ENCODE data around the gene LRRFIP1.
"Not testable (repeated sequence)": the region's sequence is repeated elsewhere in the genome, so short reads cannot be mapped to it uniquely, and the experiment has no call there.

LRRFIP1 gene

DNA sequence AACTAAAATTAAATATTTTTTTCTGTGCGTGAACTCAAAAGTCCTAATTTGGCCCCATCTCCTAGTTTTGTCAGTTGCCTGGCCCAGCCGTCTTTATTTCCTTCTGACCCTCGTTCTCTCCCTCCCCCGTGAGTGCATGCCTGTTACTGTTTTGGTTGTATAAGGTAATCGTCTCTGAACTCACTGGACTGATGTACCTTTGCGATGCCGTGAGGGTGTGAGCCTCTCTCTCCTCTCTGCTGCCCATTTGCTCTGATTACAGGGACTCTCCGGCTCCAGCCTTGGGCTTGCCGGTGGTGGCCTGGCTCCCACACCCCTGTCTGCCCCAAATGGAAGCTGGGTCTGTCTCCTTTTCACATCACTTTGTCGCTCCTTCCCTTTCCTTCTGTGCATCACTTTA lies 104.7 kb downstream of the LRRFIP1 start:
- no peak for DNase-seq

DNA sequence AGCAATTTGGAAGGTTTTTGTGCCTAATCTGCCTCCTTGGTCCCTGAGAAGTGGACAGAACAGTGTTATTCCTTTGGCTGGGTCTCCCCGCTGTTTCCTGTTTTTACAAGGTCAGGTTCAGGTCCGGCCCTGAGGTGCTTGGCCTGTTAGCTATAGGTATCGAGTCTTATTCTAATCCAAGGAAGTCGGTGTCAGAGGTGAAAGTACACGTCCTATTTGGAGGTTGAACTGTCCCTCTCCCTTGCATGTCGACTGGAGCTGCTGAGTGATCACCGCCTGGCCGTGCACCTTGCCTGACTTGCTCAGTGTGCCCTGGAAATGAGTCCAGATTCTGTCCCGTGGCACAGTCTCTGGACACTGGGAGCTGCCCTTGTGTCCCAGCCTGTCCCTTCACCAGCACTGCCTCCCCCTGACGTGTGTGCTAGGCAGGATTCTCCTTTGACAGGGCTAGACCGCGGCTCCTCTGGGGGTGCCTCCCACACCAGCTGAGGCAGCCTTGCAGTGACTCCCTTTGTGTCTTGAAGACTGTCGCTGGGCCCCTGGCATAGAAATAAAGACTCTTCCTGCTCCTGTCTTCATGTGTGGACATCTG lies 105.5 kb downstream of the LRRFIP1 start:
- DNase-seq = no peak

DNA sequence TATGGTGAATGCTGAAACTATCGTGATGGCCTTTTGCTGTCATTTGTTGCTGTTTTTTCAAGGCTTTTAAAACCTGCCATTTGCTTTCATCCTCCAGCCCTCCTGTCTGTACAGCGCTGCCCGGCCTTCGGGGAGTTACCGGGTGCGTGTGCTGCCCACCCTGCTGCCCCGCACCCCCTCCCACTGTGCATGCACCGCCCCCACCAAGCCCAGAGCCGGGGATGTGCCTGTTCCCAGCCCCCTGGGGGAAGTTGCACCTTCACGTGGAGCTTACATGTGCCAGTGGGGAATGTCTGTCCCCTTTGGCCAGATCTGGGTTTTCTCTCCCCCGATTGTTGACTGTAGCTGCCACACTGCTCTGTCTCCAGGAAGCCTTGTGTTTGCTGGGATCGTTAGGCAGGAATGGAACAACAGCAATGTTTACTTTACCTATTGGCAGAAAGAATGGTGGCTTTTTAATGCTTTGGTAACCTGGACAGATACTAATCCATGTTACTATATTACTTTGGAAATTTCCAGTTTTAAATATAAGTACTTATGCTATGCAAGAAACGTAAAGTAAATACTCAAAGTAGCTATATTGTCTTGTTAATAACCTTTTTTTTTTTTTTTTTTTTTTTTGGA lies 106.4 kb downstream of the LRRFIP1 start:
- no peak for DNase-seq

DNA sequence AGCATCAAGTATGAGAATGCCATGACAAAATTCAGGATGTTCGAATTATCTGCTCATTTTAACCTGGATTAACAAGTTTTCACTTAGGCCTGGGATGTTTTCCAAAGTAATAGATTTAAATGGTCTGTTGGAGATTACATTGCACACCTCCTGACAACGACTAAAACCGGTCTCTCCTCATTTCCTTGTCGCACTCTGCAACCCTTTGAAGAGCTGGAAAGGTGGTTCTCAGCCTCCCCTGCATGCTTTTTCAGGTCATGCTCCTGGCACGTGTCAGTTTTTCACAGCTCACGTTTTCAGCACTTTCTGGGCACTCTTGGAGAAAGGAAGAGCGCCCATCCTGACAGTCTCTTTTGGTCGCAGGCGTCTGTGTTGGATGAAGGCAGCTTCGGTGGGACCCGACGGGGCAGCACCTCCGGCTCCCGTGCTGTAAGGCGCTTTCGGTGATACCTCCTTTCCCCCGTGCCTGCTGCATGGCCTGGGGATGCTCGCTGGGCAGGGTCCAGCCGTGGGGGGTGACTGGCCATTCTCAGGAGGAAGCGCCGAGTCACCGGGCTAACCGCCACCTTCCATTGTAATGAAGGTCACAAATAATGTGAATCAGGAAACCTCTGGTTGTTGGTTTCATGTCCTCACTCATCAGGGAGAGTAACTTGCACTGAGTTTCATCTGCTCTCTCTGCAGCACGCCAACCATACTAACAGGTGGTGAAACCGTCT lies 107.7 kb downstream of the LRRFIP1 start:
- DNase-seq = no peak

DNA sequence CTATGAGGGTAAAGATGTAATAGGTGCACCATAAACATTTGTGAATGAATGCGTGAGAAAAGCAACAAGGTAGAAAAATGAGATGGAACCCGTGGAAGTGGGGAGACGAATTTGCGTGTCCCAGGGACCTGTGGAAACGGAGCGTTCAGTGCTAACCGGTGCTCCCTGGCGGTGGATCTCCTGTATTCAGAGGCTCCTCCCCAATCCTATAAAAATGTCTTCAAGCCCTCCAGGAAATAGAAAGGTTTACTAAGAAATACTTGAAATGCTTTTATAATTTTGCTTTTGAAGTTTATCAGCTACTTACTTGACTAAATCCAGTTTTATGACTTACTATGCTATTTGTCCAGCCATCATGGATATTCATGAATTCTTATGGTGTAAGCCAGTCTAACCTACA lies 108.4 kb downstream of the LRRFIP1 start:
- DNase-seq = no peak

DNA sequence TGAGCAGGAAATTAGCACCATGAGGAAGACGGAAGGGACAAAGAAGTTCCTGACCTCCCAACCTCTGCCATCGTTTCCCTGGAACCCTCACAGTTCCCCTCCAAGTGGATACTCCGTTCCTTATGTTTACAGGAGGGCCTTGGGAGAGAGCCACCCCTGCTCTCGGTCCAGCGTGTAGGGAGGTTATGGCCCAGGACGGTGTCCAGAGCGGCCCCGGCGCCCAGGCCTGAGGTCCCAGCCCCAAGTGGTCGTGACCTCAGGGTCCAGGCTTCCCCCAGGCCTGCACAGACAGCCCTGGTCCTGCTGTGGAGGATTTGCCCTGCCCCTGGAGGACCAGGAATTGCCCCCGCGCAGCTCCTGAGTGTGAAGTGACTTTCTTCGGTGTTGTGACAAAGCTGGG lies 109.4 kb downstream of the LRRFIP1 start:
- no peak for DNase-seq

DNA sequence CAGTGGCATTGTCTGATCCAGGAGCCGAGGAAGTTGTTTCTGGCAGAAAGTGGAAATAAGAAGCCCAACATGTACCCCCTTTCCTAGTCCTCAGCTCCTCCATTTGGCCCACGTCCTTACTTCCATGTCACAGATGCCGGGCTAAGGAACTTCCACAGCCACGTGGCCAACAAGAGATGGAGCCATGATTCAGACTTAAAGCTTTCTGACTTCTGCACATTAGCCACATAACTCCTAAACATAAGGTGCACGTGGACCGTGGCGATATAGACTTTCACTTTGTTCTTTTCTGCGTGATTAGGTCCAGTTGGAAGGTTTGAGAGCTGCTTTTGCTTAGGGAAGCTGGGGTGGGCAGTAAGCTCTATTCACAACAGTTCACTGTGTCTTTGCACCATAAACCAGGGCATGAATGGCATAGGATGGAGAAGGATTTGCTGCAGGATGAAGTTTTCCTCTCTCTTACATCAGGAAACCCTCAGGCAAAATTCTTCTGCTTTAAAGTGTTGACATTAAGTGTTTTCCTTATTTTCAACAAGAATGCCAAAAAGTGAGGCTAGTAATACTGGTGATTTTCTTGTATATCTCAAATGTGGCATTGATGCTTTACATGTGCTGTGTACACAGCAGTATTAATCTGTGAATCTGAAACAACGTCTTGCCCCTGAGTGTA lies 109.9 kb downstream of the LRRFIP1 start:
- DNase-seq = no peak

DNA sequence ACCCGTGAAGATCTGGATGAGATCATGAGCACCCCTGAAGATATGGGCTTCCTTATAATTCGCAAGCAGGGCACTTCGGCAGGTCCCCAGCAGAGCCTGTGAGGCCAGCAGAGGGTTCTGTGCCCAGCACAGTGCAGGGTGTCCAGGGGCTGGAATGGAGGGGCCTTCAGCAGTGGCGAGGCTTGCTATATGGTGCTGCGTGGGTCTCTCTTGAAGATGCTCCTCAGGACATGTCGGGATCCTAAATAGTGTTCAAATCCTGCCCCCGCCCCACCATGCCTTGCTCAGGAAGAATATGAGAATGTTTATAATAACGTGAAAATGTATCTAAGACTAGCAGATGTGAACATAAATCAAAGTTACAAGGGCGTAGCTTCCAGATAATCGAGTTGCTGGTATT lies 110.9 kb downstream of the LRRFIP1 start:
- no peak for DNase-seq

DNA sequence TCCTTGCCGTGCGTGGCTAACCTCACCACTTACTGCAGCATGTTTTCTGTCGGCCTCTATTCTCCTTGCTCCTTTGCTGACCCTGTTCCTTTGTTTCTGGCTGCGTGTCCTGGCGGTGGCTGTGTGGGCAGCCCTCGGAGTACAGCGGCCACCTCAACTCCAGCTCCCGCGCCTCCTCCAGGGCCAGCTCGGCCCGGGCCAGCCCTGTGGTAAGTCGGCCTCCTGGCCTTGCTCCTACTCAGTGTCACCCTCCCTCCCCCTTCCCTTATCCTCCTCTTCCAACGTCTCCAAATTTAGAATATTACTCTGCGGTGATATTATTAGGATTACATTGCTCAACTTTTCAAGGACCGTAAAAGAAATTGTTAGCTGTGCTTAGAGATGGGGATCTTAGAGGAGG lies 111.7 kb downstream of the LRRFIP1 start:
- DNase-seq = no peak

DNA sequence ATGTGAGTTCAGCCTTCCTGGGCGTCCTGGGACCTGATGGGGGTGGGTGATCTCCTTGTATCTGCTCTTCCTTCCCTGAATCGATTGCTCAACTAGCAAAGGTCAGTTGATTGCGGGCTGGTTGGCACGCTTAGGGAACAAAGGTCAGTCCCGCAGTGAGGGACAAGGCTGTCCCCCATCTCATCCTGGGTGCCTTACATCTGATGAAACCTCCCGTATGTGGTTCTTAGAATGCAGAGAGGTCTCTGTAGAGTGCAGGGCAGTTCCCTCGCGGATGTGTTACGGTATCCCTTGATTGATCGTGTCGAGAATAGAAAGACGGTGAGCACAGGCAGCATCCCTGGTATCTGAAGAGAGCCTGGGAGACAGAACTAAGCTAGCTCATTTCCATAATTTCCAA lies 114.8 kb downstream of the LRRFIP1 start:
- DNase-seq = no peak

DNA sequence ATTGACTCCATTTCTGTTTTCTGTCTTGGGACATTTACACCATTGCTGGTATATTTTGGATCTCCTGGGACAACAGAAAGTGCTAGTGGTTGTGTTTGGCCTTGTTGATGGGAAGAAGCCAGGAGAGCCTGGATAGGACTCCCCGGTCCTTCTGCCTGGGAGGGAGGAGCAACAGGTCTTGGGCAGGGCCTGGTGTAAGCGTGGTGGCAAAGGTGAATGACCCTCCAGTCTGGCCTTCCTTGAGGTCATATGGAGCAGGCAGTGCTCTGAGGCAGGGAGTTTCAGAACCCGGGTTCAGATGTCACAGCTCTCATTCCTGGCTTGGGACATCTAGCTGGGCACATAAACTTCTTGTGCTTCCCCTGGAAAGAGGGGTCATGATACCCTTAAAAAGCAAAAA lies 115.2 kb downstream of the LRRFIP1 start:
- DNase-seq = no peak

DNA sequence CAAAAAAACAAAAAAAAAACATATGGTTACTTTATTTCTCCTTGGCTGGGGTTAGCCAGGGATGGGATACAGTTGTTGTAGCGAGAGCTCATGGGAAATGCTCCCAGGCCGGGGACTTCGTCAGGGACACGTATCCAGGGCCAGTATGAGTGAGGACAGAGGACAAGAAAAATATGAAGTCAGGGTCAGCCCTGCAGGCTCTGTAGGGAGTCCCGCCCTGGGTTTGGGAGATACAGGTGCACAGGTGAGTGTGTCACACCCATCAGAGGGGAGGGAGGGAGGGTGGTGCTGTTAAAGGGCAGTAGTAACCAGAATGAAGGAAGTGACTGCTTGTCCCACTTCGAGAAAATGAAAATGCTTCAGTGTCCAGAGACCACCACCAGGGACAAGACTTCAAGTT lies 115.6 kb downstream of the LRRFIP1 start:
- DNase-seq = no peak

DNA sequence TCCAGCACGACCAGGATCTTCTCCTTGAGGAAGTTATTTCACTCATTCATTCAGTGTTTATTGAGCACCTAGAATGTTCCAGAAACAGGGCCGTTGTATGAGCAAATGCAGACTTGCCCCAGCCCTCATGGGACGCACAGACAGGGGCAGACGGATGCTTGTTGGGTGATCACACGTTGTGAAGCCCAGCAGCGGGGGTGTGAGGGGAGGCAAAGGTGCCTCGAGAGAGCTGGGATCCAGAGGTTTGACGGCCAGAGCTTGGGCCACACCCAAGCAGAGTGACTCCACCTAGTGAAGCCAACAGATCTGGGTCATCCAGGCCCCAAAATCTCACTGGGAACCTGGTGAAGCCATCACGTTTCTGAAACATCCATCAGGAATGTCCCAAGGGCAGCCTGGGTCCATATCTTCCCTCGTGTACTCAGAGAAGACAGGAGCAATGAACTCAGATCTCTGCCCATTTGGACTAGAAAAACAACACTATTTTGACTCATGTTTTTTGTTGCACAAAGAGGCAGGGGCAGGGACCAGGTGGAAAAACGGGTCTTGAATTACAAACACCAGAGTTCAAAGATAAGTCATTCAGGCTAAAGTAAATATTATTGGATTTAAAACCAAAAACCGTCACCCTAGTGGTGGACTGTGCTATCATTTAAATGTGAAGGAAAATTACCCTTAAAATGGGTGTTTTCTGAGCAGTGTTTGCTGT lies 116.3 kb downstream of the LRRFIP1 start:
- no peak for DNase-seq

DNA sequence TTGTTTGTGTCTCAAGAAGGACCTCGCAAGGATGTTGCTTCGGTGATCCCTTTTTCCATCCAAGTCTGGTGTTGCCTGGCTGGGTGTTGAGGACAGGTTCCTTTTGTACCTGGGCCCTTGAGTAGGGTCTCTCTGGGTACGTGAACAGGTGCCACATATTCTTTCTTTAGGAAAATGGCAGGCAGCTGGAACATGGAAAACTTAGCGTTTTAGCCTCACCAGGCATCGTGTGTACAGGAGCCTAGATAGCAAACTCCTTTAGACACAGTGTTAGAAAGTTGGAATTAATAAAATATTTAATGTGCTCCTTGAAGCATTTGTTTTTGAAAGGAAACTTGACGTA lies 116.9 kb downstream of the LRRFIP1 start:
- DNase-seq = no peak

DNA sequence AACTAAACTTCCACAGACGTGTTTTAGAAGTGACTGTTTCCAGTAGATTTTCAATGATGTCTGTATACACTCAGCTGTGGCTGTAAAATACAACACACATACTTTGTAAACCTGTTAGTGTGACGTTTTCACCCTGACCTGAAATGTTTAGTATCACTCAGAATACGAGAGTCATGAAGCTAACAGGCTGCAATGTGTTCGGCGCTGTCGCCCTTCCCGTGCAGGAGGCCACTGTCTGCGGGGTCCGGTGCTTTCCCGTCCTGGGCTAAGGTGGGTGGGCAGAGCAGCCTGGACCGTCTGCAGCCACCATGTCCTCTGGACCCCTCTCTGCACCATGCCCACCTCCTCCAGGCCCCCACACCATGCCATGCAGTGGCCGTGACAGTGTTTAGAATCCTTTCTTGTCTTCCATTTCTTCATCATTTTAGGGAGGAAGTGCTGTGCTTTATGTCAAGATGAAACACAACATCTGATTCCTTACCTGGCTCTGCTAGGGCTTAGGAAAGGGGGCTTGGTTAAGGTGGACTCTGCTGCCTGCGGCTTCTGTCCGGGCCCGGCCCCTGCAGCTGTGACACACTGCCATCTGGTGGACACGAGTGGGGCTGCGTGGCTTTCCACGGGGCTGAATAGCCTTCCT lies 117.3 kb downstream of the LRRFIP1 start:
- DNase-seq = peak; percentile 31

DNA sequence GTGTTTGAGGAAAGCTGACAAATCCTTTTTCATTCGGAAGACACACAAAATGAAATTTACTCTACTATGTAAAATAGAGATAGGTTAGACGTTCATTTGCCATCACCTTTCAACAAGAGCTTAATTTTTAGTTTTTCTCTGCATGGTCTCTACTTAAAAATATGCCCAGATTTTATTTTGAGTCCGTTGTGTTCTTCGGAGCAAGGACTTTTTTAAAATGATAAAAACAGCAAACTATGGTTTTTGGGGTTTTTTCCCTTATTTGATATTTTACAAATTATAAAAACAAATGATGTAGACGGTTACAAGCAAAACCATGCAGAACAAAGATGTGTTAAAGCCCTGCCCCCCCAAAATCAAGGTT lies 117.8 kb downstream of the LRRFIP1 start:
- no peak for DNase-seq

DNA sequence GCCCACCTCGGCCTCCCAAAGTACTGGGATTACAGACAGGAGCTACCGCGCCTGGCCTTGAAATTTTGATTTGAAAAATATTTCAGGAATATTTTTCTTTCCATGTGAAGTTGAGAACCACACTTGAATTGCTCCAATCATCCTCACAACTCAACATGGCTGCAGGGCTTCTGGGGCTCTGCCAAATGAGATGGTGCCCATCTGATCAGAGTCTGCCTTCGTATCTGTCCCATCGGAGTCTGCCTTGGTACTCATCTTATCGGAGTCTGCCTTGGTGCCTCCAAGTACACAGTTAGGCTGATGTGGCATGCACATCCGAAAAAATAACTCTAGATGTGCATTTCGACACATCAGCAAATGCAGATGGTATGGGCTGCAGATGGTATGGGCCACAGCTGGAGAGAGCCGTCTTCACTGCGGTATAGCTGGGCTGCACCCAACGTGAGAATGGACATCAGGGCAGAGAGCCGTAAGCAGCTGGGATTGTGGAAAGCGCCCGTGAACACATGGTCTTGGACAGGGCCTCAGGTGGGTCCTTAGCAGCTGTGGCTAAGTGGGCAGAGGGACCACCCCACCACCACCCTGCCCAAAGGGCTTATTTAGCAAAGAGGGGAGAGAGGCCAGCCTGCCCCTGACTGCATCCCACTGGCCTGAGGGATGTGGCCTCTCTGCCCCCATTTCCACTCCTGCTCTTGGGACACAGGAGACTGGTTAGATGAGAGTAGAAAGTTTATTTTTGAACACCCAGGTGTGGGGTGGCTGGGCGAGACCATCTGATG lies 119.1 kb downstream of the LRRFIP1 start:
- DNase-seq = no peak

DNA sequence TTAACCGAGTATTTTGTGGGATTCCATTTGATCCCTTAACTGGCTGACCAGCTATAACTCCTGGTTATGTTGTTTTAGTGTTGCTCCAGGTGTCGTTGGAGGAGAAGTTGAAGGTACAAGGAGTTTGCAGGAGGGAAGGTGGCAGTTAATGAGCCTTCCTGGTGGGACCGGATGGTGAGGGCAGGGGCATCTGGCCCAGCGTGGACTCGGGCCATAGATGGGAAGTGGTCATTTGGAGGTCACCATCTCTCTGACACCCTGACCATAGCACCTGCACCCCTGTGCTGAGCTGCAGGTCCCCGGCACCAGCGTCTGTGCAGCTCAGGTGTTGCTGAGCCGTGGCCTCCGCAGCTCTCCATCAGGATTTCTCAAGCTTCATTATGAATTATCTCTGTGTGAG lies 119.8 kb downstream of the LRRFIP1 start:
- DNase-seq = no peak

DNA sequence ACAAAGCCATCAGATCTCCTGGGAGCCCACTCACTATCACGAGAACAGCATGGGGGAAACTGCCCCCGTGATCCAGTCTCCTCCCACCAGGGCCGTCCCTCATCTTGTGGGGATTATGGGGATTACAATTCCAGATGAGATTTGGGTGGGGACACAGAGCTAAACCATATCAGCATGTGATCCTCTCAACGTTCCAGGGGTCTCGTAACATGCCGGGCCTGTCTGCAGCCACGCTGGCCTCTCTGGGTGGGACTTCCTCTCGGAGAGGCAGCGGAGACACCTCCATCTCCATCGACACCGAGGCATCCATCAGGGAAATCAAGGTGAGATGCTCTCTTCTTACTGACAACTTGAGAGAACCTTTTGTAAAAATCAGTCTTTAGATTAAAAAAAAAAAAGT lies 121.6 kb downstream of the LRRFIP1 start:
- DNase-seq = no peak

DNA sequence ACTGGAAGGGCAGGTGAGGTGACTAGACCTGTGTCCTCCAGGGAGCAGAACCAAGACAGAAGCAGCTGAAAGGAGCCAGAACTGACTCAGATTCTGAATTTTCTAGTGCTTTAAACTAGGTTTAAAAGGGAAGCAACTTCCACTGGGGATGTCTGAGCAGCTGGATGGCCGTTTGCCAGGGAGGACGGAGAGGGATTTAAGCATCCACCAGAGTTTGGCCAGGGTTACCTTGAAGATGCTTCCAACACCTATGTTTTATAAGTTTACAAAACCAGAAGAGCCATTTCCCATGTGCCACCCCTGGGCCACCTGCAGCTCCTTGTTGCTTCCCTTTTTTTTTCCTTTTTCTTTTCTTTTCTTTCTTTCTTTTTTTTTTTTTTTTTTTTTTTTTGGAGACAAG lies 122.6 kb downstream of the LRRFIP1 start:
- DNase-seq = no peak

DNA sequence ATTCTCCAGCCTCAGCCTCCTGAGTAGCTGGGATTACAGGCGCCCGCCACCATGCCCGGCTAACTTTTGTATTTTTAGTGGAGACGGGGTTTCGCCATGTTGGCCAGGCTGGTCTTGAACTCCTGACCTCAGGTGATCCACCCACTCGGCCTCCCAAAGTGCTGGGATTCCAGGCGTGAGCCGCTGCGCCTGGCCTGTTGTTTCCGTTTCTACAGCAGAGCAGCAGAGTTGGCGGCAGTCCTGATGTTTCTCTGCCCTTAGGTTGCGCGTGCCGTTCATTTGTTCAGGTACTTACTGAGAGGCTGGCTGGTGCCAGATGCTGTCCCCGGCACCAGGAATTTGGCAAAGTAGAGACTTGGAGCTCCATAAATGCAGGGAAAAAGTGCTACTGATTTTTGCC lies 123.1 kb downstream of the LRRFIP1 start:
- DNase-seq = not testable (repeated sequence)

DNA sequence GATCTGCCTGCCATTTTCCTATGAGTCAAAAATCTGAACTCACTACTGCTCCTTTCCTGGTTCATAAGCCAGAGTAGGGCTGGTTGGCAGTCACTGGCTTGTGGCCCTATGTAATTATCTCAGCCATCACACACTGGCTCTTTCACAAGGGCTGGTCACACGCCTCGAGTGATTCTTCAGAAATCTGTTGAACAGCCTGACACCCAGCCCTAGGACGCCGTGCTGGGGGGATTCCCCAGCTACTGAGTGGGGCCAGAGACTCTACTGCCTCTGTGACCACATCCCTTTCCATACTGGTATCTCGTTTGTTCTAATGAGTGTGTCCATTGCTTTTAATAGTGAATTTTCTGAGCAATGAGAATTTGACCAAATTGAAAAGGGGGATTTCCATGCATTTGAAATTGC lies 125.4 kb downstream of the LRRFIP1 start:
- no peak for DNase-seq

All from NCI-H1436 (cell line).